Chondrocyte (in vitro differentiated cells): Measurements from ENCODE around the gene FTO. TPM values are rescaled to one million over a fixed set of nuclear protein-coding genes. Genes with fewer than 3 reads are reported as not detected.
"Not testable (repeated sequence)": the region's sequence is repeated elsewhere in the genome, so short reads cannot be mapped to it uniquely, and the experiment has no call there.

Experiments
- DNase-seq: peaks from one replicate; pipeline ENCODE4 v3.0.0; 2021; ENCODE audit warnings: mixed read lengths, low spot score
- H3K27ac Mint-ChIP-seq: one replicate; pipeline ENCODE4 v1.8.0; 2021; ENCODE audit warnings: mild to moderate bottlenecking, moderate library complexity, mixed read lengths; ENCODE audit not compliant: unreplicated experiment
- H3K27me3 Mint-ChIP-seq: 2 replicates; pipeline ENCODE4 v1.8.0; 2021; ENCODE audit warnings: low read depth, mixed read lengths
- H3K36me3 Mint-ChIP-seq: 2 replicates; pipeline ENCODE4 v1.8.0; 2021; ENCODE audit warnings: low read depth, mixed read lengths
- H3K4me1 Mint-ChIP-seq: 2 replicates; pipeline ENCODE4 v1.8.0; 2021; ENCODE audit warnings: low read depth, mild to moderate bottlenecking, mixed read lengths
- H3K4me3 Mint-ChIP-seq: one replicate; pipeline ENCODE4 v1.8.0; 2021; ENCODE audit warnings: mild to moderate bottlenecking, moderate library complexity, mixed read lengths; ENCODE audit not compliant: unreplicated experiment
- H3K9me3 Mint-ChIP-seq: 2 replicates; pipeline ENCODE4 v1.8.0; 2021; ENCODE audit warnings: low read depth, mixed read lengths
- total RNA-seq: library from RNA; stranded (reverse); gene quantifications from 3 replicates; pipeline ENCODE4 v1.2.1, GENCODE V29; 2021
- TF ChIP-seq, protein P1 (sequence below): fragments of 200-600 bp; sonication (generic); IDR thresholded peaks from 2 replicates; pipeline ENCODE4 v1.5.0; 2021; ENCODE audit warnings: antibody characterized with exemption, mild to moderate bottlenecking, moderate library complexity

The FTO gene
- total RNA-seq, 1 donor from 2014 or later, result 85.7 TPM

DNA sequence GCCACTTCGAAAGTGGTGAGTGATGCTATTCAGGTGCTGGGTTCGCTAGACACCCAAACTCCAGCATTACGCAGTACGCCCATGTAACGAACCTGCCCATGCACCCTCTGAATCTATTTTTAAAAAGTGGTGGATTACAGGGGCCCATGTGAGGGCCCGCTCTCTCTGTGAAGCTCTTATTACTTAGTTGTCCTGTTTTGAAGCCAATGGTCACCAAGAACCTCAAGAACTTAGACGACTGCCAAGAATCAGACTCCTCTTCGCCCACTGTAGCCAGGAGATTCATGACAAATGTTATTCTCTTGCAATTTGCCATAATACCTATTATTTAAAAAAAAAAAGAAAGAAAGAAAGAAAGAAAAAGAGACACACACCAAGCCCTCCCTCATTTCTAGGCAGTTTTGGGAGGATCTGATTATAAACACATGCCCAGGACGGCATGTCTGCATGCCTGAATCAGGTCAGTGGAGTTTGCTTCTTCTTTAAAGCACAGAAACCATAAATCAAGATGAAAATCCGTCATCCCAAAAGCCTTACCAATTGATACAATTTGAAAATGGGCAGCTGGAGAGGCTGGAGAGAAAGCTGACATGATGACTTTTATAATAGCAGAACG, 474.0 kb downstream of the FTO start:
- Mint-ChIP-seq H3K4me1 (peaks cover 8% of the 10 kb centered on the region), H3K27me3 (peaks cover 28% of the 10 kb centered on the region), H3K4me3 (no peak overlapping the region), H3K27ac (no peak overlapping the region), H3K36me3 (no peaks in the 10 kb centered on the region), H3K9me3 (peaks cover 2% of the 10 kb centered on the region)
- DNase-seq, result no peak
- TF ChIP-seq, protein P1, sequence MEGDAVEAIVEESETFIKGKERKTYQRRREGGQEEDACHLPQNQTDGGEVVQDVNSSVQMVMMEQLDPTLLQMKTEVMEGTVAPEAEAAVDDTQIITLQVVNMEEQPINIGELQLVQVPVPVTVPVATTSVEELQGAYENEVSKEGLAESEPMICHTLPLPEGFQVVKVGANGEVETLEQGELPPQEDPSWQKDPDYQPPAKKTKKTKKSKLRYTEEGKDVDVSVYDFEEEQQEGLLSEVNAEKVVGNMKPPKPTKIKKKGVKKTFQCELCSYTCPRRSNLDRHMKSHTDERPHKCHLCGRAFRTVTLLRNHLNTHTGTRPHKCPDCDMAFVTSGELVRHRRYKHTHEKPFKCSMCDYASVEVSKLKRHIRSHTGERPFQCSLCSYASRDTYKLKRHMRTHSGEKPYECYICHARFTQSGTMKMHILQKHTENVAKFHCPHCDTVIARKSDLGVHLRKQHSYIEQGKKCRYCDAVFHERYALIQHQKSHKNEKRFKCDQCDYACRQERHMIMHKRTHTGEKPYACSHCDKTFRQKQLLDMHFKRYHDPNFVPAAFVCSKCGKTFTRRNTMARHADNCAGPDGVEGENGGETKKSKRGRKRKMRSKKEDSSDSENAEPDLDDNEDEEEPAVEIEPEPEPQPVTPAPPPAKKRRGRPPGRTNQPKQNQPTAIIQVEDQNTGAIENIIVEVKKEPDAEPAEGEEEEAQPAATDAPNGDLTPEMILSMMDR, result no peak

DNA sequence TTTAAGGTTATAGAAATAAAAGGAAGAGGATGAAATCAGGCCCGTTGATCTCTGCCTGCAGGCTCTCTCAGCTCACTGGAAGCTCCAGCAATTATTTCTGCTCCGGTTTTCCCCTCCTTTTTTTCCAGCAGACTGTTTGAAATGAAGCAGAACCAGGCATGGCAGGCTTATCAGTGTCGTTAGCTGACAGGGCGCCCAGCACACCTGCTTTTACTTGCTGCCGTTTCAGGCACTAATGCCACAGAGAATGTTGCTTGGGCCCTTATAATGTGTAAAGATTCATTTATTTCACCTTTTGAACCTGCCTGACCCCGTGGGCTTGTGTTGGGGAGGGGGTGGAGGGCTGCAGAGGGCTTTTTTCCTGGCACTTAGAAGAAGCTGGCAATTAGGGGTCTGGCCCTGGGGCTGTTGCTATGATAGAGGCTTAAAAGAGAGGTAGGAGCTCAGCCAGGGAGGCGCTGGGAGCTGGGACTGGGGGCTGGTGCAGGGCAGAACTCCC, 474.6 kb downstream of the FTO start:
- no peak for DNase-seq
- H3K4me3 Mint-ChIP-seq, result no peak overlapping the region
- H3K27ac Mint-ChIP-seq, result no peak overlapping the region
- no peaks in the 10 kb centered on the region for H3K36me3 Mint-ChIP-seq
- peaks cover 28% of the 10 kb centered on the region for H3K27me3 Mint-ChIP-seq
- H3K9me3 Mint-ChIP-seq, result peaks cover 2% of the 10 kb centered on the region
- H3K4me1 Mint-ChIP-seq, result peaks cover 8% of the 10 kb centered on the region
- TF ChIP-seq, protein P1, result no peak

DNA sequence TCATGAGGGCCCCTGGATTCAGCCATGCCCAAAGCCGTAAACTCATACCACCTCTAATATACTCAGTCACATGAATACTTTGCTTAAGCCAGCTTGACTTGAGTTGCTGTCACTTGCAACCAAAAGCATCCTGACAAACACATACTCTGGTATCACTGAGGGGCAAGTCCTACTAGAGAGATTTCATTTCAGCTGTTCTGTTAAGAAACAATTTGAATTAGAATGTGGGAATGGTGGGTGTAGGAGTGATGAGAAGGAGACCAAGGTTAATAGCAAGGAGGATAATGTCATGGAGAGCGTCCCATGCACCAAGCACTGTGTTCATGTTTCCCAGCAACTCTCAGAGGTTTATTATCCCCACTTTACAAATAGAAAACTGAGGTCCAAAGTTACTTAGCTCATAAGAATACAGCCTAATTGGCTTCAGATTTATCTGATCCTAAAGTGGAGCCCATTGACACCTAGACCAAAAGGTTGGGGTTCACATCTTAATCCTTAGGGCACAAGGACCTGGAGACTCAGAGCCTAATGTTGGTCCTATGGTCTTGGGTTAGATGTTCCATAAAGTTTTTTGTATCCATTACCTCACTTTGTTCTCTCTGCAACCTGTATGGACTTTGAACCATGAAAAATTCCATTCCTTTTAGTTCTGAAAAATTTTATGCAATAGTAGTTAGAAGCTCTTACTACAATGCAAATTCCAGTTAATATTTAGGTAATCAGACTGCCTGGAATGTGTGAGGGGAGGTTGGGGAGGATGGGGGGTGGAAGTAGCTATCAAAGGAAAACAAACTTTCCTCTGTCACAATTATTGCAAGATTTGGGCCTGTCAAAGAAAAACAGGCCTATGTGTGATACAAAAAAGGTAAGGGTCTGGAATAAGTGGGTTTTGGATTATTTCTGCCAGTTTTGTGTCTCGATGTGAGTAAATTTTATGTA, 476.7 kb downstream of the FTO start:
- TF ChIP-seq, protein P1, result no peak
- Mint-ChIP-seq H3K9me3 (peaks cover 6% of the 10 kb centered on the region), H3K27ac (no peak overlapping the region), H3K36me3 (no peaks in the 10 kb centered on the region), H3K4me3 (no peak overlapping the region), H3K4me1 (peaks cover 4% of the 10 kb centered on the region), H3K27me3 (peaks cover 23% of the 10 kb centered on the region)
- no peak for DNase-seq

DNA sequence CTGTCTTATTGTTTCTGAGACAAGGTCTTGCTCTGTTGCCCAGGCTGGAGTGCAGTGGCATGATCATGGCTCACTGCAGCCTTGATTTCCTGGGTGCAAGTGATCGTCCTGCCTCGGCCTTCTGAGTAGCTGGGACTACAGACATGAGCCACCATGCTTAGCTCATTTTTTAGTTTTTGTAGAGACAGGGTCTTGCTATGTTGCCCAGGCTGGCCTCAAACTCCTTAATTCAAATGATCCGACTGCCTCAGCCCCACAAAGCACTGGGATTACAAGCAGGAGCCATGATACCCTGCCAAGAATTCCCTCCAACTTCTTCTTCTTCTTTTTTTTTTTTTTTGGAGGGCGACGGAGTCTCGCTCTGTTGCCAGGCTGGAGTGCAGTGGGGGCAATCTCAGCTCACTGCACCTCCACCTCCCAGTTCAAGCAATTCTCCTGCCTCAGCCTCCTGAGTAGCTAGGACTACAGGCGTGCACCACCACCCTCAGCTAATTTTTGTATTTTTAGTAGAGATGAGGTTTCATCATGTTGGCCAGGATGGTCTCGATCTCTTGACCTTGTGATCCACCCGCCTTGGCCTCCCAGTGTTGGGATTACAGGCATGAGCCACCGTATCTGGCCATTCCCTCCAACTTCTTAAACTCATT, 477.9 kb downstream of the FTO start:
- not testable (repeated sequence) for DNase-seq, H3K4me1 Mint-ChIP-seq, H3K36me3 Mint-ChIP-seq, H3K9me3 Mint-ChIP-seq, H3K4me3 Mint-ChIP-seq, H3K27ac Mint-ChIP-seq
- peaks cover 24% of the 10 kb centered on the region for H3K27me3 Mint-ChIP-seq

DNA sequence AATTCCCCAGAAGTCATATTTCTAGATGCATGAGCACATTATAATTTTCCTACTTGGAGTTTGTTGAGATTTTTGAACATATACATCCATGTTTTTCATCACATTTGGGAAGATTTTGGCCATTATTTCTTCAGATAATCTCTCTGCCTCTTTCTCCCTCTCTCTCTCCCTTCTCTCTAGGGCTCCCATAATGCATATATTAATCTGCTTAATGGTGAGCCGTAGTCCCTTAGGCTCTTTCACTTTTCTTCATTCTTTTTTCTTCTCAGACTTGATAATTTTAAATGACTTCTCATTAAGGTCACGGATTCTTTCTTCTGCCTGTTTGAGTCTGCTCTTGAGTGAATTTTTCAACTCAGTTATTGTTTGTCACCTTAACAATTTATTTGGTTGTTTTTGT, 481.1 kb downstream of the FTO start:
- peaks cover 36% of the 10 kb centered on the region for H3K27me3 Mint-ChIP-seq
- H3K4me1 Mint-ChIP-seq, result no peaks in the 10 kb centered on the region
- peaks cover 6% of the 10 kb centered on the region for H3K9me3 Mint-ChIP-seq
- no peak overlapping the region for H3K4me3 Mint-ChIP-seq
- no peaks in the 10 kb centered on the region for H3K36me3 Mint-ChIP-seq
- DNase-seq, result no peak
- TF ChIP-seq, protein P1, result no peak
- H3K27ac Mint-ChIP-seq, result no peak overlapping the region
